ENCODE measurements around the gene GCC2. TPM values are rescaled to one million over a fixed set of nuclear protein-coding genes. Genes with fewer than 3 reads are reported as not detected.

The GCC2 gene
- total and polyA plus RNA-seq, 2 of the 13 experiments (the other 11 are each of a cell fraction or from before 2014, with no cell fraction given): 17.6 to 22.5 TPM

GRCh38 chr2:108449410-108450130 is 564 bp downstream of the GCC2 start (continued):
- TF ChIP-seq ZNF354B (CRISPR knock-in tag; IDR thresholded peaks at IDR 0.05): no peak
- no peak for TF ChIP-seq ZNF564 (CRISPR knock-in tag; IDR thresholded peaks at IDR 0.05)
- TF ChIP-seq ZNF350 (CRISPR knock-in tag; IDR thresholded peaks at IDR 0.05; ENCODE audit: borderline replicate concordance, low read depth): no peak; the same call in 1 of the 2 replicates
- no peak for TF ChIP-seq MLX (CRISPR knock-in tag; IDR thresholded peaks at IDR 0.05)
- TF ChIP-seq MXD4 (CRISPR knock-in tag; IDR thresholded peaks at IDR 0.05): no peak

- DNase-seq (ENCODE audit: low spot score): no peak
- FAIRE-seq: no peak
- 93% methylated on average over 3 of the region's 3 CpGs for WGBS (ENCODE audit: low lambda C conversion rate)
- H3K9ac ChIP-seq (ENCODE audit: insufficient read depth, low read depth, low read length): no peak overlapping the region
- H4K20me1 ChIP-seq (ENCODE audit: insufficient read depth, low read length): no peaks in the 10 kb centered on the region
- H3K4me2 ChIP-seq (ENCODE audit: low read depth, low read length): peak overlapping the region; percentile 87; the same call in 1 of the 2 replicates
- no peaks in the 10 kb centered on the region; a peak in 1 of 5 replicates for H3K27me3 ChIP-seq (ENCODE audit: control insufficient read depth in 1 of 2, insufficient read depth in 2 of 2, low read length in 2 of 2)
- ChIA-PET CTCF (ENCODE audit: low intra/inter-chr PET ratio, low total read pairs) (no interaction called here), POLR2A (no interaction called here)
- BruUV-seq (replicated peaks): no TSS peak
- H2AFZ ChIP-seq (ENCODE audit: low read length): no peak overlapping the region
- H3K79me2 ChIP-seq (ENCODE audit: insufficient read depth, low read length): peaks cover 19% of the 10 kb centered on the region
- peaks cover 24% of the 10 kb centered on the region for H3K4me1 ChIP-seq (ENCODE audit: insufficient read depth, low read length)
- in situ Hi-C loops (cut with HindIII; ENCODE audit: extremely low pct_ligation_motif_present, low pct_unique_long_range_greater_than_20kb): no loop called here
- intact Hi-C loops (cut with micrococcal nuclease; ENCODE audit: unreplicated experiment): no loop called here
- no peaks in the 10 kb centered on the region for H3K9me3 ChIP-seq (ENCODE audit: low read length)
- H3K4me3 ChIP-seq (replicated peaks in 1 of 3; ENCODE audit: insufficient read depth in 1 of 3, low read depth in 2 of 3, low read length in 3 of 3): no peak overlapping the region
- no peak overlapping the region for H3K27ac ChIP-seq (ENCODE audit: extremely low read length, insufficient read depth, low read length)
- H3K36me3 ChIP-seq (replicated peaks in 1 of 2; ENCODE audit: control insufficient read depth in 1 of 2, insufficient read depth in 2 of 2, low read length in 2 of 2): peaks cover 5 to 45% of the 10 kb centered on the region in 2 experiments; a peak in 4 of 5 replicates
- no peak for ATAC-seq
- TF ChIP-seq CERS6 (CRISPR knock-in tag; IDR thresholded peaks at IDR 0.05): no peak
- no peak for TF ChIP-seq ZFP41 (CRISPR knock-in tag; IDR thresholded peaks at IDR 0.05; ENCODE audit: borderline replicate concordance)
- no peak for TF ChIP-seq TCF7 (IDR thresholded peaks at IDR 0.05; ENCODE audit: low read depth)
- TF ChIP-seq ZNF777 (CRISPR knock-in tag; IDR thresholded peaks at IDR 0.05): no peak
- TF ChIP-seq FOXO4 (CRISPR knock-in tag; conservative IDR thresholded peaks at IDR 0.05): no peak
- TF ChIP-seq SRSF9 (IDR thresholded peaks at IDR 0.05; ENCODE audit: borderline replicate concordance, insufficient read depth, low read depth, low read length, poor library complexity, severe bottlenecking): no peak
- no peak for TF ChIP-seq AHDC1 (CRISPR knock-in tag; IDR thresholded peaks at IDR 0.05; ENCODE audit: borderline replicate concordance)
- no peak for TF ChIP-seq CENPT (CRISPR knock-in tag; IDR thresholded peaks at IDR 0.05; ENCODE audit: low read depth)
- TF ChIP-seq SUZ12 (IDR thresholded peaks at IDR 0.05; ENCODE audit: low read depth, low read length): no peak
Observed at GRCh38 chr2:108450863-108451262, 1.9 kb downstream of the GCC2 start.
